ENCODE results near the gene SASH3. TPM values are rescaled to one million over a fixed set of nuclear protein-coding genes. Genes with fewer than 3 reads are reported as not detected.

Gene SASH3
- total and polyA plus RNA-seq, 2 donors (not counting 1 experiment from before 2014, with no cell fraction given): 224 to 240 TPM

DNA sequence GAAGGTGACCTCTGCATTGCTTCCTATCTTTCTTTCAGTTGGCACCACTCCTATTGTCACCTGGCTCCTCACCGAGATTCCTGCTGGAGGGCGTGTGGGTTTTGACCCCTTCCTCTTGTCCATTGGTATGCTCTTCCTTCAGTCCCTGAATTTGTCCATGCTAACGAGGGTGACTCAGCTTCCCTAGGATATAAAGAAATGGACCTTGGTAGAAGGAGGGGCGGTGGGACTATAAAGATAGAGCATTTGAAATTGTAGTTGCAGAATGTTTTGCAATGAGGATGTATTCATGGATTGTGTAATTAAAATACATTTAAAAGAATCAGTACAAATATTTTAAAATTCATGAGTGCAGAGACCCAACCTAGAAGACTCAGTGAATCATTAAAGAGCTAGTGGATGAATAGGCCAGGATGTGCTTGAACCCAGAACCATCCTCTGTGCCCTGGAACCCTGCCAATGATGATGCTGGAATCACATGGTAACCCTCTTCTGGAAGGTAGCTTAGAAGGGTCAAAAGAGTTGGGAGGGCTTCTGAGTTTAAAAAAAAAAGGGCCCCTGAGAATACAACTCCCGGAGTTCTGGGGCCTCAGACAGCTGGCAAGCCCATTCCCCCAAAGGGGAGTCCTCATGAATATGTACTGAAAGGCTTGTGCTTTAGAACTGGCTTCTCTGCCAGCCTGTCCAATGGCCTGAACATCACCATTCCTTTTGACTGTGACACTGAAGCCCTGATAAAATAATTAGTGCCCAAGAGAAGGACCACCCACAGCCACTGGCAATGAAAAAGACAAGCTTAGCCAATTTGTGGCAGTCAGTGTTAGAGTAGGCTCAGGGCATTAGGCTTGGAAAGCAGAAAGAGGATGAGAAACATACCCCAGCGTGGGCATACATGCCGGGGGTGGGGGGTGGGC is 32.9 kb upstream of the SASH3 start:
- H3K4me3 Mint-ChIP-seq: no peak overlapping the region

More for the DNA sequence above, 32.9 kb upstream of the SASH3 start:
- H3K27ac ChIP-seq (ENCODE audit: low read length in 2 of 2): no peak overlapping the region
- WGBS (ENCODE audit: insufficient coverage): no CpG with 5 or more reads among the region's 7 CpGs
- no peak overlapping the region for H2AFZ ChIP-seq (ENCODE audit: insufficient read depth, low read depth, low read length, poor library complexity, severe bottlenecking)
- H3K4me2 ChIP-seq (replicated peaks; ENCODE audit: low read depth, low read length, poor library complexity, severe bottlenecking): no peak overlapping the region
- H3K4me1 Mint-ChIP-seq: peaks cover 6% of the 10 kb centered on the region
- no peak overlapping the region for H3K27ac Mint-ChIP-seq
- peaks cover 8 to 10% of the 10 kb centered on the region in 2 donors for H3K4me1 ChIP-seq (ENCODE audit: control insufficient read depth in 2 of 2, insufficient read depth in 2 of 2, low read length in 2 of 2)
- H3K9me3 Mint-ChIP-seq (ENCODE audit: insufficient read depth): no peaks in the 10 kb centered on the region
- TF ChIP-seq EZH2 (IDR thresholded peaks at IDR 0.05; ENCODE audit: borderline replicate concordance, insufficient read depth, low read depth, low read length, poor library complexity, severe bottlenecking): no peak
- TF ChIP-seq, protein P1, sequence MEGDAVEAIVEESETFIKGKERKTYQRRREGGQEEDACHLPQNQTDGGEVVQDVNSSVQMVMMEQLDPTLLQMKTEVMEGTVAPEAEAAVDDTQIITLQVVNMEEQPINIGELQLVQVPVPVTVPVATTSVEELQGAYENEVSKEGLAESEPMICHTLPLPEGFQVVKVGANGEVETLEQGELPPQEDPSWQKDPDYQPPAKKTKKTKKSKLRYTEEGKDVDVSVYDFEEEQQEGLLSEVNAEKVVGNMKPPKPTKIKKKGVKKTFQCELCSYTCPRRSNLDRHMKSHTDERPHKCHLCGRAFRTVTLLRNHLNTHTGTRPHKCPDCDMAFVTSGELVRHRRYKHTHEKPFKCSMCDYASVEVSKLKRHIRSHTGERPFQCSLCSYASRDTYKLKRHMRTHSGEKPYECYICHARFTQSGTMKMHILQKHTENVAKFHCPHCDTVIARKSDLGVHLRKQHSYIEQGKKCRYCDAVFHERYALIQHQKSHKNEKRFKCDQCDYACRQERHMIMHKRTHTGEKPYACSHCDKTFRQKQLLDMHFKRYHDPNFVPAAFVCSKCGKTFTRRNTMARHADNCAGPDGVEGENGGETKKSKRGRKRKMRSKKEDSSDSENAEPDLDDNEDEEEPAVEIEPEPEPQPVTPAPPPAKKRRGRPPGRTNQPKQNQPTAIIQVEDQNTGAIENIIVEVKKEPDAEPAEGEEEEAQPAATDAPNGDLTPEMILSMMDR (IDR thresholded peaks at IDR 0.05): no peak
- no peaks in the 10 kb centered on the region for H3K27me3 ChIP-seq (replicated peaks in 1 of 4; ENCODE audit: control extremely low read depth in 1 of 4, control insufficient read depth in 3 of 4, insufficient read depth in 4 of 4, low read length in 3 of 4)
- CTCF ChIA-PET: interaction anchor here (0.7 to 1.2 kb wide), 3 partner anchors 9 to 43 kb away, joined by 3 read pairs; no protein-coding TSS in a partner anchor
- H3K79me2 ChIP-seq (ENCODE audit: control insufficient read depth, insufficient read depth, low read length): no peaks in the 10 kb centered on the region
- H3K4me3 ChIP-seq (ENCODE audit: control extremely low read depth in 1 of 5, extremely low read depth in 1 of 5, insufficient read depth in 1 of 5, low read depth in 2 of 5, low read length in 4 of 5): no peak overlapping the region
- DNase-seq: no peak
- POLR2A ChIA-PET: interaction anchor here (0.6 kb wide), 1 partner anchor 68 kb away, joined by 3 read pairs; no protein-coding TSS in a partner anchor
- H4K20me1 ChIP-seq (ENCODE audit: control insufficient read depth, insufficient read depth, low read length, poor library complexity, severe bottlenecking): no peaks in the 10 kb centered on the region
- no peaks in the 10 kb centered on the region for H3K36me3 ChIP-seq (replicated peaks in 1 of 2; ENCODE audit: control extremely low read depth in 1 of 2, control insufficient read depth in 1 of 2, extremely low read depth in 1 of 2, insufficient read depth in 2 of 2, low read length in 1 of 2)
- no peaks in the 10 kb centered on the region for H3K27me3 Mint-ChIP-seq
- intact Hi-C loops (cut with micrococcal nuclease): no loop called here
- H3K9ac ChIP-seq (ENCODE audit: low read length): no peak overlapping the region
- H3K9me3 ChIP-seq (ENCODE audit: control extremely low read depth in 1 of 3, control insufficient read depth in 2 of 3, insufficient read depth in 1 of 3, low read length in 2 of 3): no peaks in the 10 kb centered on the region
- no peak for ATAC-seq (ENCODE audit: low read depth)
